Testis (tissue), 3 donors: ENCODE measurements around the gene WHRN. TPM values are rescaled to one million over a fixed set of nuclear protein-coding genes. Genes with fewer than 3 reads are reported as not detected.

Source experiments
- DNase-seq: peaks from one replicate; pipeline ENCODE4 v3.0.0-alpha.2; 2019
- H3K27ac ChIP-seq, 2 donors: fragments of 200-600 bp; sonication (generic); one replicate each; pipeline ENCODE4 v1.5.1; 2019
- H3K27me3 ChIP-seq: fragments of 200-600 bp; sonication (generic); one replicate; pipeline ENCODE4 v1.5.1; 2019
- H3K36me3 ChIP-seq: fragments of 200-600 bp; sonication (generic); one replicate; pipeline ENCODE4 v1.5.1; 2017; ENCODE audit warnings: low read depth; ENCODE audit errors: missing control alignments
- H3K4me1 ChIP-seq: fragments of 200-600 bp; sonication (generic); one replicate; pipeline ENCODE4 v1.5.1; 2019
- H3K4me3 ChIP-seq, 2 donors: fragments of 200-600 bp; sonication (generic); one replicate each; pipeline ENCODE4 v1.5.1; 2017 to 2019
- H3K9me3 ChIP-seq: fragments of 200-600 bp; sonication (generic); one replicate; pipeline ENCODE4 v1.5.1; 2017
- CTCF ChIP-seq, 3 experiments: fragments of 450-650 bp in 2 of 3; fragments of 200-600 bp in 1 of 3; sonication (generic) in 1 of 3; IDR thresholded peaks; one replicate each; pipeline ENCODE4 v1.5.1; 2016 to 2019; ENCODE audit warnings: antibody characterized with exemption in 3 of 3, mild to moderate bottlenecking in 2 of 3, moderate library complexity in 1 of 3
- POLR2A ChIP-seq: fragments of 450-650 bp; IDR thresholded peaks from one replicate; pipeline ENCODE4 v1.6.1; 2017; ENCODE audit warnings: antibody characterized with exemption, mild to moderate bottlenecking, moderate library complexity
- WGBS, 2 donors: methylation state at CpG; one replicate each; pipeline ENCODE4 v1.1.5; 2018; 5-methylcytosine and 5-hydroxymethylcytosine counted together
- intact Hi-C: fragments of 100-400 bp; cut with DNase I; formaldehyde crosslinking; loops from one replicate; pipeline ENCODE4 v1.15.1; 2023; ENCODE audit warnings: low total_unique reads
- polyA plus RNA-seq: library from polyadenylated mRNA; stranded (reverse); fragments of 350-450 nt; fragmentation: Illumina TruSeq; extraction: RNeasy Lipid Tissue Mini Kit (QIAGEN cat#74804); gene quantifications from one replicate; pipeline ENCODE4 v1.2.3, GENCODE V29; 2014; ENCODE audit warnings: low read depth, low replicate concordance; ENCODE audit not compliant: insufficient read depth
- total RNA-seq, 2 donors: library from RNA; depleted of rRNA; stranded (reverse); fragments of >200 nt; gene quantifications; one replicate each; pipeline ENCODE4 v1.2.3, GENCODE V29; 2016

The WHRN gene
- total and polyA plus RNA-seq, 3 donors from 2014 or later, result 70.3 to 208 (median 181) TPM

DNA sequence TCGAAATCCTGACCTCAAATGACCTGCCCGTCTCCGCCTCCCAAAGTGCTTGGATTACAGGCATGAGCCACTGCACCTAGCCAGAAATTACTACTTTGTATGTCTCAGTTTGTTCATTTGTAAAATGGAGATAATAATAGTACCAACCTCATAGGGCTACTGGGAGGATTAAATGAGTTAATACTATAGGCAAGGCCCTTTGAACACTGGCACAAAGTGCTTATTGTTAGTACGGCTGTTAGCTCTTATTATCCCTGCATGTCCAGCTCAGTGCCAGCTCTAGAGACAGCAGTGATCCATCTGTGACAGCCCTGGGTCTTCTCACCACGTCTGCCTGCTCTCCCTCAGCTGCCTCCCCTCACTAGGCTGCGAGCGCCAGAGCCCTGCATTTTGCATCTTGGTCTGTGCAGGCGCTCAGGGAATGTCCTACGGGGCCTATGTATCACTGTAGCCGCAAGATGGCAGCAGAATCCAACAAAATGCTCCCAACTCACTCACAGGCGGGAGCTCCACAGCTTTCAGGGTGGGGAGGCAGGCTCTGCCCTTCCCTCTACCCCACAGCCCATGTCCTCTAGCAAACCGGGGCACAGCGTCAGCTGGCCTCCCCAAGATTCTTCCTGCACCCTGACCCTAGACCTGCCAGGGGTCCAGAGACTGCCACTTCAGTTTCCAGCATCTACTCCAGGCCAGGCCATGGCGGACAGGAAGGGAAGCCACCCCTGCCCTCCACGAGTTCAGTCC lies 99.8 kb downstream of the WHRN start:
- intact Hi-C loops, result no loop called here
- Histone ChIP-seq H3K27me3 (no peaks in the 10 kb centered on the region), H3K9me3 (no peaks in the 10 kb centered on the region), H3K36me3 (no peaks in the 10 kb centered on the region), H3K27ac (no peak overlapping the region), H3K4me1 (no peaks in the 10 kb centered on the region), H3K4me3 (no peak overlapping the region)
- no peak for TF ChIP-seq POLR2A
- TF ChIP-seq CTCF (IDR thresholded peaks at IDR 0.05), result peak; percentile 57 to 69 (median 65)
- peak; percentile 81 for DNase-seq
- WGBS, 2 donors, result 39 to 57% methylated on average over 10 to 15 of the region's 15 CpGs

DNA sequence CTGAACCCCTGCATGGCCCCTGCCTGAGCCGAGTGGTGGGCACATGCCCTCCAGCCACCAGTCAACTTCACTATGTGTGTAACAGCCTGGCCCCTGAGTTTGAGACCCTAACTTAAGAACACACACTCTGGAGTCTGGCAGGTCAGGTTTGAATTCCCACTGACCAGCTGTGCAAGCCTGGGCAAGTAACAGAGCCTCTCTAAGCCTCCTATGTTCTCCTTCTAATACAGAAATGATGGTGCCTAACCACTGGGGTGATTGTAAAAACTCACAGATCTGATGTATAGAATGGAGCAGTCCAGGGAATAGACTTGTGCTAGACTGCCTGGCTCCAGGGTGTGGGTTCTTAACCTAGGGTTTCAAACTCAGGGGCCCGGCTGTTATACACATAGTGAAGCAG lies 100.7 kb downstream of the WHRN start:
- Histone ChIP-seq H3K36me3 (no peaks in the 10 kb centered on the region), H3K4me3 (no peak overlapping the region), H3K27me3 (no peaks in the 10 kb centered on the region), H3K9me3 (no peaks in the 10 kb centered on the region), H3K4me1 (no peaks in the 10 kb centered on the region), H3K27ac (no peak overlapping the region)
- TF ChIP-seq POLR2A (no peak), CTCF (IDR thresholded peaks at IDR 0.05) (no peak)
- WGBS, 2 donors, result 92 to 94% methylated on average over 2 of the region's 2 CpGs
- intact Hi-C loops, result no loop called here
- DNase-seq, result no peak

DNA sequence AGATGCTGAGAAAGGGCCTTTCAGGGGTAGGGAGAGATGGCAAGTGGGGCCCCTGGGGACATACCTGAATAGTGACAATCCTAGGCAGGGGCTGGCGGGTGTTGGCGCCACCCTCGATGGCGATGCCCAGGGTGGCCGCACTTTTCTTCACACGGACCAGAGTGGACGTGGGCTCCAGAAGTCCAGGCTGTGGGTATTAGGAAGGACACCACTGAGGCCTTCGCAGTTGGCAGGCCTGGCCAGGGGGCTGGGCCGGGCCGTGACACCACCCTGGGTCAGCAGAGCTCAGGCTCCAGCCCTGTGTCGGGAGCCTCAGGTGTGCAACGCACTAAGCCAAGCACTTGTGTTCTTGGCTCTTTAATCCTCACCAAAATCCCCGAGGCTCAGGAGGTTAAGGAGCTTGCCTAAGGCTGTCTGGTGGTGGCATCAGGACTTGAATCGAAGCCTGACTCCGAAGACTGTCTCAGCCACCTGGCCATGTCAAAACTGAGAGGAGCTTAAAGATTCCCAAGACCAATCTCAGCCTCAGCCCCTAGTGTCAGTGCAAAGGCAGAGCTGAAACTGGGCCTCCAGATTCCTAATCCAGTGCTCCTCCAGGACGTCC lies 102.0 kb downstream of the WHRN start:
- intact Hi-C loops, result no loop called here
- no peak for TF ChIP-seq CTCF (IDR thresholded peaks at IDR 0.05)
- no peak for TF ChIP-seq POLR2A
- WGBS, 2 donors, result 88 to 90% methylated on average over 12 to 16 of the region's 16 CpGs
- no peaks in the 10 kb centered on the region for H3K27me3 ChIP-seq
- no peak for DNase-seq
- H3K36me3 ChIP-seq, result no peaks in the 10 kb centered on the region
- no peaks in the 10 kb centered on the region for H3K4me1 ChIP-seq
- no peaks in the 10 kb centered on the region for H3K9me3 ChIP-seq
- no peak overlapping the region for H3K4me3 ChIP-seq
- H3K27ac ChIP-seq, result no peak overlapping the region

GRCh38 chr9:114401344-114401743 lies 103.9 kb downstream of the WHRN start:
- no peaks in the 10 kb centered on the region for H3K27me3 ChIP-seq
- DNase-seq, result no peak
- intact Hi-C loops, result no loop called here
- H3K9me3 ChIP-seq, result no peaks in the 10 kb centered on the region
- H3K36me3 ChIP-seq, result no peaks in the 10 kb centered on the region
- WGBS, 2 donors, result 68 to 82% methylated on average over 7 of the region's 7 CpGs
- peaks cover 11% of the 10 kb centered on the region for H3K4me1 ChIP-seq
- no peak overlapping the region for H3K4me3 ChIP-seq
- H3K27ac ChIP-seq, result no peak overlapping the region
- TF ChIP-seq CTCF (IDR thresholded peaks at IDR 0.05), result no peak
- no peak for TF ChIP-seq POLR2A
